22Rv1 (cell line): ENCODE data around the gene GDPD5.
"Not testable (repeated sequence)": the region's sequence is repeated elsewhere in the genome, so short reads cannot be mapped to it uniquely, and the experiment has no call there.

ENCODE experiments used
- H3K27ac ChIP-seq: fragments of 450-650 bp; 2 replicates; pipeline ENCODE4 v1.5.1; 2017
- ZFX ChIP-seq: fragments of 450-650 bp; IDR thresholded peaks from 2 replicates; pipeline ENCODE4 v1.6.1; 2017; ENCODE audit warnings: antibody characterized with exemption, borderline replicate concordance
- TF ChIP-seq, protein P1 (sequence below): fragments of 450-650 bp; IDR thresholded peaks from 2 replicates; pipeline ENCODE4 v1.5.1; 2017; ENCODE audit warnings: mild to moderate bottlenecking

GDPD5 gene

DNA sequence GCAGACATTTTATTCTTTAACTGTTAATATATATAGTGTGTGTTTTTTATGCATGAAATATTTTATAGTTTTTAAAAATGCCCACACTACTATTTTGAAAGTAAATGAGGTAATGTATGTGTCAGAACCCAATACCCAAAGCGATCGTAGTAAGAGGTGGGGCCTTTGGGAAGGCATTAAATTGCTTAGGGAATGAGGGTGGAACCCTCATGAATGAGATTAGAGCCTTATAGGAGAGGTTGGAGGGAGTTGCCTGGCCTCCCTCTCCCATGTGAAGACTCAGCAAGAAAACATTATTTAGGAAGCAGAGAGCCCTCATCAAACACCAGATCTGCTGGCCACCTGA lies 103.9 kb downstream of the GDPD5 start:
- peak overlapping the region; percentile 57 for H3K27ac ChIP-seq
- no peak for TF ChIP-seq ZFX
- TF ChIP-seq, protein P1, sequence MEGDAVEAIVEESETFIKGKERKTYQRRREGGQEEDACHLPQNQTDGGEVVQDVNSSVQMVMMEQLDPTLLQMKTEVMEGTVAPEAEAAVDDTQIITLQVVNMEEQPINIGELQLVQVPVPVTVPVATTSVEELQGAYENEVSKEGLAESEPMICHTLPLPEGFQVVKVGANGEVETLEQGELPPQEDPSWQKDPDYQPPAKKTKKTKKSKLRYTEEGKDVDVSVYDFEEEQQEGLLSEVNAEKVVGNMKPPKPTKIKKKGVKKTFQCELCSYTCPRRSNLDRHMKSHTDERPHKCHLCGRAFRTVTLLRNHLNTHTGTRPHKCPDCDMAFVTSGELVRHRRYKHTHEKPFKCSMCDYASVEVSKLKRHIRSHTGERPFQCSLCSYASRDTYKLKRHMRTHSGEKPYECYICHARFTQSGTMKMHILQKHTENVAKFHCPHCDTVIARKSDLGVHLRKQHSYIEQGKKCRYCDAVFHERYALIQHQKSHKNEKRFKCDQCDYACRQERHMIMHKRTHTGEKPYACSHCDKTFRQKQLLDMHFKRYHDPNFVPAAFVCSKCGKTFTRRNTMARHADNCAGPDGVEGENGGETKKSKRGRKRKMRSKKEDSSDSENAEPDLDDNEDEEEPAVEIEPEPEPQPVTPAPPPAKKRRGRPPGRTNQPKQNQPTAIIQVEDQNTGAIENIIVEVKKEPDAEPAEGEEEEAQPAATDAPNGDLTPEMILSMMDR: no peak

DNA sequence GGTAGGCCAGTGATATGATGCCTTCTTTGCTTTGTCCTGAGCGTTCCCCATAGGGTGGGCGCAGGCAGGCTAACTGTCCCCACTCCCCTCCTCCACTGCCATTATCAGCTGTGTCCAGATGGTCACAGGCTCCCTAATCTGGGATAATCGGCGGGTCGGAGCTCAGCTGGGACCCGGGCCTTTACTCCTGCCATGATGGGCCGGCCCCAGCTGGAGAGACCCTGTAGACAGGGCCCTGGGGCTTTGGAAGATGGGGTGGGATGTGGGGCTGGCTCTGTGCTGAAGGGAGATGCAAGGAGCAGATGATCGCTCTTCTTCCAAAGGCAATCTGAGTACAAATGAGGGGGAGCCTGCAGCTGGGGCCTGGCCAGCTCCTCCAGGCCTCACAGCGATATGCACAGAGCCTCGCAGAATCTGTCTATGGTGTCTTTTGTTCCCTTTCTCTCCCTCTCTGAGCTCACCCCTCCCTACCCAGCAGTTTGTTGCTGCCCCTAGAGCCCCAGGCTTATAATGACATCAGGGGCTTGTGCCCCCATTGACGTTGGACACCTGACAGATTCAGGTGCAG lies 104.6 kb downstream of the GDPD5 start:
- peak overlapping the region; percentile 57 for H3K27ac ChIP-seq
- TF ChIP-seq, protein P1: no peak
- TF ChIP-seq ZFX: no peak

DNA sequence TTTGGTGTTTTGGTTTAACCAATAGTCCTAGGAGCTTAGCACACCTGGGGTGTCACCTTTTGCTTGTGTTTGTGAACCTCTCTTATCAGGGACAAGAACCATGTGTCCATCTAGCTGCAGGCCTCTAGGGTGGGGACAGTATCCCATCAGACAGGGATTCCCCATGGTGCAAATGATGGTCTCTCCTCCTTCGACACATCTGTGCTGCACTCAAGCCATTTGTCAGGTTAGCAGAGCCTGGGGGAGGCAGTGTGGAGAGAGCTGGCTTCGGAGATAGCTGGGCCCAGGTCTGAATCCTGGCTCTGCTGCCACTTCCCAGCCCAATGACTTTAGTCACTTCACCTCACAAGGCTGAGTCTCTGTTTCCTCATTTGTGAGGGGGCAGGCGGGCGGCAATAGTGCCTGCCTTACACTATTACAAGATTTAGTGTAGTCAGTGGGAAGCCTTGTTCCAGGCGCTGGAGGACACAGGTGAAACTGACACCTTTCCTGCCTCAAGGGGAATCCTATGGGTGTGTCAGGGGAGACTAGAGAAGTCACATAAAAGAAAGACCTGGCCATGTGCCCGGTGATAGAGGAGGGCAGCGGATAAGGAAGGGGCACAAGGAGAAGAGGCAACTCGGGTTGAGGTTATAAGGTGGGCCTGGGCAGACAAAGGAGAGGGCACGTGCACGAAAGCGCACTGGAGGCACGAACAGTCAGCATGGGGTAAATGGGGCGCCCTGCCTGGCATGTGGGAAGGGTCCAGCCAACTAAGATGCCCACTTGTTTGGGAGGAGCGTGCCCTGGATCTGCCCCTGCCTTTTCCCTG lies 105.3 kb downstream of the GDPD5 start:
- TF ChIP-seq ZFX: no peak
- TF ChIP-seq, protein P1: no peak
- no peak overlapping the region for H3K27ac ChIP-seq

DNA sequence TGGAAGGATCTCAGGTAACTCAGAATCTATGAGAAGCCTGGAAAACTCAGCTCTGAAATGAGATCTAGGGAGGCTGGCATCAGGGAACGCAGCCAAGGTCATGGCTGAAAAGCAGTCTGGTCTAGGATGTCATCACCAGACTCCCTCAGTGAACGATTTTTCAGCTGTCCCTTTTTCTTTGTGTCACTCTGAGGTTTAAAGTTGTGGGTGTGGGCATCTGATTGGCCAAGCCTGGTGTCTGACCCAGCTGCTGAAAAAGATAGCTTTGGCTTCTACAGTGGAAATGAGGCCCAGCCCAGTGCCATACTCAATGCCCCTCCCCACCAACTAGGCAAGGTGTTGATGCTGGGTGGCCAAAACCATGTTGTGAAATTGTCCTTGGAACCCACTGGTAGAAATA lies 111.9 kb downstream of the GDPD5 start:
- TF ChIP-seq, protein P1: no peak
- TF ChIP-seq ZFX: no peak
- no peak overlapping the region for H3K27ac ChIP-seq

DNA sequence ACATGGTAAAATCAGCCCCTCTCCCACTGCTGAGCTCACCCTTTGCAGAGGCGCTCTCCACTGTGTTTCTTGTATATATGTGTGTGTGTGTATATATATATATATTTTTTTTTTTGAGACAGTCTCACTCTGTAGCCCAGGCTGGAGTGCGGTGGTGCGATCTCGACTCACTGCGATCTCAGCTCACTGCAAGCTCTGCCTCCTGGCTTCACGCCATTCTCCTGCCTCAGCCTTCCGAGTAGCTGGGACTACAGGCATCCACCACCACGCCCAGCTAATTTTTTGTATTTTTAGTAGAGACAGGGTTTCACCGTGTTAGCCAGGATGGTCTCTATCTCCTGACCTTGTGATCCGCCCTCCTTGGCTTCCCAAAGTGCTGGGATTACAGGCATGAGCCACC lies 112.6 kb downstream of the GDPD5 start:
- H3K27ac ChIP-seq: not testable (repeated sequence)

DNA sequence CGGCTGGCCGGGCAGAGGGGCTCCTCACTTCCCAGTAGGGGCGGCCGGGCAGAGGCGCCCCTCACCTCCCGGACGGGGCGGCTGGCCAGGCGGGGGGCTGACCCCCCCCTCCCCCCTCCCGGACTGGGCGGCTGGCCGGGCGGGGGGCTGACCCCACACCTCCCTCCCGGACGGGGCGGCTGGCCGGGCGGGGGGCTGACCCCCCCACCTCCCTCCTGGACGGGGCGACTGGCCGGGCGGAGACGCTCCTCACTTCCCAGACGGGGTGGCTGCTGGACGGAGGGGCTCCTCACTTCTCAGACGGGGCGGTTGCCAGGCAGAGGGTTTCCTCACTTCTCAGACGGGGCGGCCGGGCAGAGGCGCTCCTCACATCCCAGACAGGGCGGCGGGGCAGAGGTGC lies 115.8 kb downstream of the GDPD5 start:
- not testable (repeated sequence) for H3K27ac ChIP-seq

DNA sequence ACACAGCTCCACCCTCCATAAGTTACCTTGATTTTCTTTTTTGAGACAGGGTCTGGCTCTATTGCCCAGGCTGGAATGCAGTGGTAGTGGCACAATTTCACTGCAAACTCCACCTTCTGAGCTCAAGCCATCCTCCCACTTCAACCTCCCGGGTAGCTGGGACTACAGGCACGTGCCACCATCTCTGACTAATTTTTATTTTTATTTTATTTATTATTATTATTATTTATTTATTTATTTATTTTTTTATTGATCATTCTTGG lies 116.9 kb downstream of the GDPD5 start:
- no peak overlapping the region for H3K27ac ChIP-seq
- TF ChIP-seq ZFX: no peak
- TF ChIP-seq, protein P1: no peak

DNA sequence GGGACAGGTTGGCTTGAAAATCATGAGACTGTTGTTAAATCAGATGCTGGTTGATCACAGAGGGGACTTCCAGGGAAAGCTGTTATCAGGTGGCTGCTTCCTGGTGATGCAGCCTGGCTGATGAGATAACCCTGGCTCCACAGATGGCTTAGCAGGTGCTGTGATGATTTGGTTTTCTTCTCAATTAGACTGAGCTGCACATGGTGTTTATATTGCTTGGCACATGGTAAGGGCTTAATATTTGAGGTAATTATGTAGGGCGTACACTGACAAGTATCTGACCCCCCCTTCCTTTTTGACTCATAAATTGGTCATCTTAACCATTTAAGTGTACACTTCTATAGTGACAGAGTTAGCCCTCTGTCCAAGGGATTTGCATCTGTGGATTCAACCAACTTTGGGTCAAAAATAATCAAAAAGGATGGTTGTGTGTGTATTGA lies 119.4 kb downstream of the GDPD5 start:
- H3K27ac ChIP-seq: no peak overlapping the region
- no peak for TF ChIP-seq ZFX
- TF ChIP-seq, protein P1: no peak
